Sigmoid colon (tissue), 4 donors: ENCODE measurements around the gene UBA6.

Source experiments
- EP300 ChIP-seq, 4 donors: sonication (generic); formaldehyde crosslinking; IDR thresholded peaks; one replicate each; pipeline ENCODE4 v1.6.1; 2017; ENCODE audit warnings: antibody characterized with exemption in 4 of 4
- POLR2A ChIP-seq, 2 donors: fragments of 450-650 bp; IDR thresholded peaks; one replicate each; pipeline ENCODE4 v1.6.1; 2016; ENCODE audit warnings: antibody characterized with exemption in 2 of 2, mild to moderate bottlenecking in 2 of 2, moderate library complexity in 2 of 2
- POLR2AphosphoS5 ChIP-seq, 4 donors: sonication (generic); formaldehyde crosslinking; IDR thresholded peaks; one replicate each; pipeline ENCODE4 v1.6.1; 2017; ENCODE audit warnings: antibody characterized with exemption in 4 of 4
- TF ChIP-seq, protein P1 (sequence below), 4 experiments: fragments of 450-650 bp in 3 of 4; fragments of 200-600 bp in 1 of 4; IDR thresholded peaks; one replicate each; pipeline ENCODE4 v1.5.1; 2016 to 2019; ENCODE audit warnings: antibody characterized with exemption in 4 of 4, mild to moderate bottlenecking in 3 of 4, moderate library complexity in 2 of 4

DNA sequence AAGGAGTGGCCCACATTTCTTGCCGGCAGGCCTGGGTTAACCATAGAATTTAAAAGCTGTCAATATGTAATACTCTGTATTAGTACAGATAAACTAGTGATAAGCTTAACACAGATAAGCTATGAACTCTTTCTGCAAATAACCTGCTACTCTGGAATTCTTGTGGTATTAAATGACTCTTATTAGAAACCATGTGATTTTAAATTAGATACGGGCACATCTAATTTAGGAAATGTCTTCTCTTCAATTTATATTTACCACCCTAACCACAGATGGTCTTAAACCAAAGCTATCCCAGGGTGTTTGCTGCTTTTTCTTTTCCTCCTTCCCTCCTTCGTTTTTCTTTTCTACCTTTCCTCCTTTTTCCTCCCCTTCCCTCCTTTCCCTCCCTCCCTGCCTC is 48.3 kb upstream of the UBA6 start:
- TF ChIP-seq POLR2AphosphoS5 (IDR thresholded peaks at IDR 0.05) (no peak), EP300 (IDR thresholded peaks at IDR 0.05) (no peak), POLR2A (IDR thresholded peaks at IDR 0.05) (no peak)
- TF ChIP-seq, protein P1, sequence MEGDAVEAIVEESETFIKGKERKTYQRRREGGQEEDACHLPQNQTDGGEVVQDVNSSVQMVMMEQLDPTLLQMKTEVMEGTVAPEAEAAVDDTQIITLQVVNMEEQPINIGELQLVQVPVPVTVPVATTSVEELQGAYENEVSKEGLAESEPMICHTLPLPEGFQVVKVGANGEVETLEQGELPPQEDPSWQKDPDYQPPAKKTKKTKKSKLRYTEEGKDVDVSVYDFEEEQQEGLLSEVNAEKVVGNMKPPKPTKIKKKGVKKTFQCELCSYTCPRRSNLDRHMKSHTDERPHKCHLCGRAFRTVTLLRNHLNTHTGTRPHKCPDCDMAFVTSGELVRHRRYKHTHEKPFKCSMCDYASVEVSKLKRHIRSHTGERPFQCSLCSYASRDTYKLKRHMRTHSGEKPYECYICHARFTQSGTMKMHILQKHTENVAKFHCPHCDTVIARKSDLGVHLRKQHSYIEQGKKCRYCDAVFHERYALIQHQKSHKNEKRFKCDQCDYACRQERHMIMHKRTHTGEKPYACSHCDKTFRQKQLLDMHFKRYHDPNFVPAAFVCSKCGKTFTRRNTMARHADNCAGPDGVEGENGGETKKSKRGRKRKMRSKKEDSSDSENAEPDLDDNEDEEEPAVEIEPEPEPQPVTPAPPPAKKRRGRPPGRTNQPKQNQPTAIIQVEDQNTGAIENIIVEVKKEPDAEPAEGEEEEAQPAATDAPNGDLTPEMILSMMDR (IDR thresholded peaks at IDR 0.05): no peak
